GM18519 (cell line): ENCODE results near the gene NODAL.
"Not testable (repeated sequence)": the region's sequence is repeated elsewhere in the genome, so short reads cannot be mapped to it uniquely, and the experiment has no call there.

Experiments
- ATAC-seq: cut with Tn5 transposase; IDR thresholded peaks from one replicate; pipeline ENCODE4 v1.9.1; 2021; ENCODE audit warnings: mild to moderate bottlenecking, moderate library complexity; ENCODE audit not compliant: unreplicated experiment, low FRiP score

Gene NODAL

DNA sequence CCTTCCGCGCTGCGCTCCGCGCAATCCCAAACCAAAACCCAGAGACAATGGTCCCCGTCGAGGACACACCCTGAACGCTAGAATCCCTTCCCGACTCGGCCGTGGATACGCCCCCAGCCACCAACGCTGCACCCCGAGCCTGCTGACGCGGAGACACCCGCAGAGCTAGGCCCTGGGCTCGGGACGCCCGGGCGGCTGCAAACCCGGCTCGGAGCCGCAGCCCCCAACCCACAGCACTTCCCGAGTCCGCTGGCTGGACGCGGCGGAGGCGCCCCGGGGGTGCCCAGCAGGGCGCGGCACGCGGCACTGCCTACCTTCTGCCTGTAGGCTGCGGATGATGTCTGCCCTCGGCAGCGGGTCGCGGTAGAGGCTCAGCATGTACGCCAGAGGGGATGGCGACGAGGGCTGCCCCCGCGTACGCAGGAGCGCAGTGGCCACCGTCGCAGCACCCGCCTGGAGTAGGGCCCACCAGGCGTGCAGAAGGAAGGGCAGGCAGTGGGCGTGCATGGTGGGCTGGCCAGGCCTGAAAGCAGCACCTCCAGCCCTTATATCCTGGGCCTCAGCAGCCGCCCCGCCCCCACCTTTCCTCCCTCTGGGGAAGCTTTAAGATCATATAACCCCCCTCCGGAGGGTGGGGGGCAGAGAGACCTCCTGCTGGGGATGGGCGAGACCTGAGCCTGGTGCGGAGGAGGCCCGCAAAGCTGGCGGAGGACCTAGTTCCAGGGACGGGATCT, at the start of gene NODAL:
NODAL (minus strand) TSS at position 521 of the 734 bp plus-strand sequence; CDS start at position 507, 14 bp downstream.
- ATAC-seq = no peak

DNA sequence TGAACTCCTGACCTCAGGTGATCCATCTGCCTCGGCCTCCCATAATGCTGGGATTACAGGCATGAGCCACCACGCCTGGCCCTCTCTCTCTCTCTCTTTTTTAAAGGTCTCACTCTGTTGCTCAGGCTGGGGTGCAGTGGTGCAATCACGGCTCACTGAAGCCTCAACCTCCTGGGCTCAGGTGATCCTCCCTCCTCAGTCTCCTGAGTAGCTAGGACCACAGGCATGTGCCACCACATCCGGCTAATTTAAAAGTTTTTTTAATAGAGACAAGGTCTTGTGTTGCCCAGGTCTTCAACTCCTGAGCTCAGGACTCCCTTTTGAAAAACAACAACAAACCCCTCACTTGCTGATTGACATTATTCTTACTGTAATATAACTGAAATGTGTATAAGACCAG, 48.7 kb upstream of the NODAL start:
- ATAC-seq = no peak

DNA sequence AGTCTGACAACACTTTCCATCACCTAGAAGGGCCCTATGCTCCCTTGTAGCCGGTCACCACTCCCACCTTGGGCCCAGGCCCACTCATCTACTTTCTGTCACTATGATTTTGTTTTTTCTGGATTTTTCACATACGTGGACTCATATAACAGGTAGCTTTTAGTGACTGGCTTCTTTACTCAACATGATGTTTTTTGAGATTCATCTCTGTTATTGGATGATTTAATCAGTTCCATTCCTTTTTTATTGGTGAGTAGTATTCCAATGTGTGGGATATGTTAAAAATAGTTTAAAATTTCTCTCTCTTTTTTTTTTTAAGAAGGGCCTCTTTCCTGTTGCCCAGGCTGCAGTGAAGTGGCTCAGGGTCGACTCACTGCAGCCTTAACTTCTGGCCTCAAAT, 46.3 kb upstream of the NODAL start:
- ATAC-seq = no peak

DNA sequence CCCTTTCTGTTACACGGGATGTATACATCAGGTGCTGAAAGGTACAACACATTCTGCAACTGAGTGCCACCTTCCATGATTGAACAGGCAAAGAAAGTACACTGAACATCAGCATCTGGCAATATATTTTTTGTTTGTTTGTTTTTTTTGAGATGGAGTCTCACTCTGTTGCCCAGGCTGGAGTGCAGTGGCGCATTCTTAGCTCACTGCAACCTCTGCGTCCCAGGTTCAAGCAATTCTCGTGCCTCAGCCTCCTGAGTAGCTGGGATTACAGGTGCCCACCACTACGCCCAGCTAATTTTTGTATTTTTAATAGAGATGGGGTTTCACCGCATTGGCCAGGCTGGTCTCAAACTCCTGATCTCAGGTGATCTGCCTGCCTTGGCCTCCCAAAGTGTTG, 42.4 kb upstream of the NODAL start:
- not testable (repeated sequence) for ATAC-seq

DNA sequence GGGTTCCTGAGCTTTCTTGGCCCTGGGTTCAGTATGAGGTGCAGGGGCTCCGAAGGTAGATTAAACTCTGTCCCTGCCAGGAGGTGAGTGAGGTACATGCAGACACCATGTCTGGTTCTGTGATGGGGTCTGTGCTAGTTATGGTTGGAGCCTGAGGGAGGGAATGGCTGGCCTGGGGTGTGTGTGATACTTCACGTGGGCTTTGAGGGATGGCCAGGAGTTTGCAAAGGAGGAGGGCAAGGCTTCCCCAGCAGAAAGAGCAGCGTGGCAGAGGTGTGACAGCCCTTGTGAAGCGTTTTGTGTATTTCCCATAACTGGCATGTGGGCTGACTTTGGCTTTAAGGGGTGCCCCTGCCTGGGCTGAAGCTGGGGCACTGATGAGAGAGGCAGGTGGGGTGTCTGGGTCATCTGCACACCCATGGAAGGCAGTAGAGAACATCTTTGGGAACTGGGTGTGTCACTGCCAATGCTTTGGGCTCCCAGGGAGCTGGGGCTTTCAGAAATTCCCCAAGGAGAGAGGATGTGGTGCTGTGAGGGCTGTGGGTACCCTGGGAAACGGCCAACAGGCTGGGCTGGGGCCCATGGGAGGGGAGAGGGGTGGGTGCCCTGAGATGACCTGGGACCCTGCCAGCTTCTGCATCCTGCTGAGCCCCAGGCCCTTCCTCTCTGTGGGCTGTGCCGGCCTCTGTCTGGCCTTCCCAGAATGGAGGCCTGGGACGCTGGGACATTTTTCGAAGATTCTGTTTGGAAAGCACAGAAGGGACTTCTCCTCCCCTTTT, 41.7 kb upstream of the NODAL start:
- no peak for ATAC-seq

- no peak for ATAC-seq
Measured at GRCh38 chr10:70481831-70482530, 40.5 kb upstream of the NODAL start.

DNA sequence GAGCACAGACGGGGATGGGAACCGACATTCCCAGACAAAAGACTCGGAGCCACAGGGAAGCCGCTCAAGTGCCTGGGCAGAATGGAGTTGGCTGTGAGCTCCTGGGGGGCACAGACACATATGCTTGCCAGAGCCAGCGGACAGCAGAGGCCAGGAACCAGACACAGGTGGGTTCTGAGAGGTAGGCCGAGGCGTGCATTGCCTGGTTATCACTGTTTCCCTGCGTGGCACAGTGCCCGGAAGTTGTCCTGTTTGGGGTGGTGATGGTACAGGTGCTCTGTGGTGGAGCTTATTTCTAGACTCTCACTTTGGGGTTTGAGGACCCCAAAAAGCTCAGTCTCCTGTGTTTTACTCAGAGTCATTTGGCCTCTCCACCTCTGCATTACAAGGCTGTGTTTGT, 39.6 kb upstream of the NODAL start:
- ATAC-seq = no peak

DNA sequence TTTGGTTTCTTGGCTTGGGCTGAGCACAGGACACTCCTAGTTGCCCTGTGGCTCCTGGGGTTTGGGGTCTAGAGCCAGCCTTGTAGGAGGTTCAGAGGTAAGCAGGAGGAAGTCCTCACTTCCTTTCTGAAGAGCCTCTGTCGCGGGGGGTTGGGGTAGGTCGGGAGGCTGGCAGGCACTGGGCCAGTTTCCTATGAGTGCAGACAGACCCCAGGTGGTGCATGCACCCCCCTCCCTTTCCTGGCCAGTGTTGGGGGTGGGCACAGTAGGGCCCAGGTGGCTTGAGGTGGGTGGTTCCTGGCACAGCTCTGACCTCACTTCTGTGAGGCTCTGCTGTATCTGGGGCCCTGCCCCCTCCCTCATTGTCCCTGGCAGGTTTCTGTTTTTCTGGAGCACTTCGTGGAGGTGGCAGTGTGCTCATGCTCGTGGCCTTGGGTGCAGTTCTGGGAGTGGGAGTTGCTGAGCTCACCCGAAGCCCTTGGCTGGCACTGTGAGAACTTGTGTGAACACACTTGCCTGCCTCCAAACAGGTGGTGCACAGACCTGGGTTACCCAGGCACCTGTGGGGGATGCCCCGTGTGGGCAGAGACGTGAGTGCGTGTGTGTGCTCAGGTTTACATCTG, 38.9 kb upstream of the NODAL start:
- no peak for ATAC-seq

DNA sequence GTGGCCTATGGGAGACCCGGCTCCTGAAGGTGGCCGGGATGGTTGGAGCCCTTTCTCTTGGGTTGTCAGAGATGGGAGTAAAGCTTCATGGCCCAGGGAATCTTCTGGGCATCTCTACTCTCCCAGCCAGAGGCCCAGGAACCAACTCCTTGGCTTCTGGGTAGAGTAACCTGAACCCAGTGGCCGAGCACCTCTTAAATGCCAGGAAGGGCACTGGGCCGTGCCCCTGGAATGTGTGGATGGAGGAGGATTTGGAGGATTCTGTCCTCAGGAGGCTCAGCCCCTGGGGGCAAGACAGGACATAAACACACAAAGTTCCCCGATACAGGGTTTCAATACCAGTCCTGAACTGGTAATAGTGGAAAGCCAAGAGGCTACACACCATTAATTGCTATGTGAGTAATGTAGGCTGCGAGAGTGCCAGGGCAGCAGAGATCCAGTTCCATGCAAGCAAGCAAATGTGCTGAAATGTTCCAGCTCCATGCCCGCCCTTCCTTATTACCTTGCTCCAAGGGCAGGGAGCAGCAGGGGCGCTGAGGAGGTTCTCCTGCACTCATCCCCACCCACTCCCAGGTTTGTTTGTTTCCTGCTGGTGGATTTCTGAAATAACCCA, 38.3 kb upstream of the NODAL start:
- ATAC-seq = no peak

- ATAC-seq = no peak
Measured at GRCh38 chr10:70479165-70479581, 37.7 kb upstream of the NODAL start.

- ATAC-seq = no peak
Measured at GRCh38 chr10:70478191-70479164, 37.0 kb upstream of the NODAL start, which contains the start of gene PALD1. PALD1 (plus strand) TSS chr10:70478767; CDS start chr10:70525952, 47,185 bp downstream.

DNA sequence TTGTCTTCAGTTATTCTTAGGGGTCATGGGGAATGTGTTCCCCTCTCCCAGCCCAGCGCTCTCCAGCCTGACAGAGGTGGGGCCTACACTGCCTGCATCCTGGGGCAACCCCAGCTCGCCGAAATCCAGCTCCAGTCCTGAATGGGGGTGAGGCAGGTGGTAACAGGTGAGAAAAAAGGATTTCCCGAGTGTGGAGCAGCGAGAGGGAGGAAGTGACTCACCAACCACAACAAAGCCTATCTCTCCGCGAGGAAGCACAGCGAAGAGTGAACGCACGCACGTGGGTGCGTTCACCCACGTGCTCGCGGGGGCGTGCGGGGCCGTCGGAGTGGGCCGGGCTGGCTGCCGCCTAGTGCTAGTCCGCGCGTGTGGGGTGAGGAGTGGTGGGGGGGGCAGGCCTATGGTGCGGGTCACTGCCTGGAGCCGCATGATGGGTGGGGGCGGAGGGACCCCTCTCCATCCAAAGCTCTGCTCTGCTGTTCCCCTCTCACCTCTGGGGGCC, 36.2 kb upstream of the NODAL start:
- no peak for ATAC-seq

DNA sequence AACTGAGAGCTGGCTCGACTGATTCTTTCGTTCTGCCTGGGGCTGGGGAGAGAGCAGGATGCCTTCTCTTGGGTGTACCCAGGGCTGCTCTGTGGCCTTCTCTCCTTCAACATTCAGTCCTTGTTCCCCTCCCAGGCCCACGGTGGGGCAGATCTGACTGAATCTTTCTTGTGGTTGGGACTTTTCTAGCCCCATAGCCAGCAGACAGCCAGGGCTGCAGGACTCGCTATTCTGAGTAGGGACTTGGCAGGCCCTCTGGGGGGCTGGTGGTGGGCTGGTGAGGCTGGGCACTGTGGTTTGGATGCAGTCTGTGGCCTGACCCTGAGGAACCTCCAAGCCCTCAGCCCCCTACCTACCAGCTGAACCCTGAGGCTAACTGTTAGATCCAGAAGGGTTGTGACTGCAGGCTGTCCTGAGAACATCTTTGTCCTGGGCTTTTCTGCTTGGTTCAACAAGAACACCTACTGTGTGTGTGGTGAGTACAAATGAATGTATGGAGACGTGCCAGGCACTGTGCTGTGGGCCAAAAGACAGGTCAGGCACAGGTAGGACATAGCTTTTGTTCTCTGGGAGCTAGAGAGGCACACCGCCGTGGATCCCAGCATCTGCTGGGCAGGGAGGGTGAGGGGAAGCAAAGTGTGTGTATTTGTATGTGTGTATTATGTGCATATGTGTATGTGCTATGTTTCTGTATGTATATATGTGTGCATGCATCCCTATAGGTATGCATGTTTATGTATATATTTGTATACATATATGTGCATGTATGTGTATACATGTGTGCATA, 35.0 kb upstream of the NODAL start:
- ATAC-seq = no peak

DNA sequence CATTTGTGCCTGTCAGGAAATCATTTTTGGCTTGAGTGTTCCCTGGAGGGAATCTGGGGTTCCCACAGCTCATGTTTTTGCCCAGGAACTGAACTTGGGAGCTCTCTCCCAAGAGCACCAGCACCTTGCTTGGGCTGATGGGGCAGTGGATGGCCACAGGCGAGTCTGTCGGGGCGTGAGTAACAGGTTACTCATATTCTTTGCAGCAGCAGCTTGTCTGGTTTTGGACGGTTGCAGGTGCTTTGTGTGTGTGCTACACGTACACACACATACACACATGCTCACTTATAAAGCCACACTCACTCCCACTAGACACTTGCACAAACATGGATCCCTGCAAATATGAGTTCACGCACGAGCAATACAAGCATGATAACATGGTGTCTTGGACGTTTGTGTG, 34.2 kb upstream of the NODAL start:
- no peak for ATAC-seq

GRCh38 chr10:70474780-70475179, 33.3 kb upstream of the NODAL start:
- no peak for ATAC-seq

GRCh38 chr10:70472799-70473454, 31.4 kb upstream of the NODAL start:
- ATAC-seq = no peak

GRCh38 chr10:70466951-70467350, 25.5 kb upstream of the NODAL start:
- ATAC-seq = no peak

DNA sequence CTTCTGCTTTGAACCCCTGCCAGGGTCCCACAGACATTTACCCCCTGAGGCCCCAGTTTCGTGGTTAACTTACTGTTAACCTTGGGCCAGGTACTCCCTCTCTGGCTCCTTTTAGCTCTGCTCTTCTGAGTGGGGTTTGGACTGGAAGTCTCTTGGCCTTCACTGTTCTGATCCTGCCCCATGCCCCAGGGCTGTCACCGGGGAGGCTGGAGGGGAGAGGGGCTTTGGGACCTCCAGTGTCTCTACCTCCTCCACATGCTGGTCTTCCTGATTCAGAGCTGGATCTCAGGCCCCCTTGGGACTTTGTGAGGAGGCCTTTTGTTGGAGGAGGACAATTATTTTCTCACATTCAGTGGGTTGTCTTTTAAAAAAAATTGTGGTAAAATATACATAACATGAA, 24.4 kb upstream of the NODAL start:
- ATAC-seq = no peak
